Iris pigment epithelial cell (primary cell): ENCODE measurements around the gene CORO2B.

ENCODE experiments used
- DNase-seq: peaks from one replicate; pipeline ENCODE4 v3.0.0-alpha.2; 2011; ENCODE audit warnings: low read depth

Gene CORO2B

GRCh38 chr15:68774521-68775235 is 195.9 kb downstream of the CORO2B start:
- no peak for DNase-seq

GRCh38 chr15:68775236-68775577 is 196.4 kb downstream of the CORO2B start:
- DNase-seq, result no peak

DNA sequence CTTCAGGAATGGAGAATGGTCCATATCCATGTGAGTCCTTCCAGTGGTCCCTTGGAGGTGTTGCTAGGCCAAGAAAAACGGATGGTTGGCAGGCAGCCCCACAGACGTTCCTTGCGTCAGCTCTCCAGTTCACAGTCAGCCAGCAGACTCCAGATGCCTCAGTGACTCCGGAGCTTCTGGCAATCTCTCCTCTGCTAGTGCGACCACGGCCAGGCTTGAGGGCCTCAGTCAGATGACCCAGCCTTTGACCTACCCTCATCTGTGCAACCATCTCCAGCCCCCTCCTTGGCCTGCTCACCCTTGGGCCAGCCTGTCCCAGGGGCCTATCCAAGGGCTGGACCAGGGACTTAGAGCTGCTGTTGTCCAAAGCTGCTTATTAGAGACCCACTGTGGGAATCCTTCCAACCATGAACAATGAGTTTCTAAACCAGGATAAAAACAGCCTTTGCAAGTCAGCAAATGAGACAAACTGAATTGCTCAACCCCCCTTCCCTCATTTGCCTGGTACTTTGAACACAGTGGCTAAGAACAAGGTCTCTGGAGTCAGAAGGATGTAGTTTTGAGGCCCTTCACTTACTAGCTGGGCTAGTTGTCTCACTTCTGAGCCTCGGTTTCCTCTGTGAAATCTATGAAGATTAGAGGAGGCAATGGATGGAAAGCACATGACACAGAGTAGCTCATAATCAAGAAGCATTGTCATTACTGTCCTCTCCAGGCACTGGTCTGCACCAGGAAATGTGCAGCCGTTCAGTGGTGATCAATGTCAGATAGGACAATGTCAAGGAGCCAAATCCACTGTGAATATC is 197.1 kb downstream of the CORO2B start:
- DNase-seq, result peak; percentile 51

- no peak for DNase-seq
These were observed 197.9 kb downstream of the CORO2B start for GRCh38 chr15:68776477-68777270.
